Neural progenitor cell (in vitro differentiated cells): ENCODE results near the gene RAB39A.

Source experiments
- EZH2 ChIP-seq: fragments of 200-600 bp; sonication (generic); IDR thresholded peaks from 2 replicates; pipeline ENCODE4 v1.6.1; 2017; ENCODE audit warnings: antibody characterized with exemption, mild to moderate bottlenecking, moderate library complexity
- EZH2phosphoT487 ChIP-seq: fragments of 200-600 bp; sonication (generic); IDR thresholded peaks from 2 replicates; pipeline ENCODE4 v1.6.1; 2017; ENCODE audit warnings: antibody characterized with exemption
- TF ChIP-seq, protein P1 (sequence below): fragments of 200-600 bp; sonication (generic); IDR thresholded peaks from 2 replicates; pipeline ENCODE4 v1.5.1; 2017; ENCODE audit warnings: antibody characterized with exemption, mild to moderate bottlenecking

DNA sequence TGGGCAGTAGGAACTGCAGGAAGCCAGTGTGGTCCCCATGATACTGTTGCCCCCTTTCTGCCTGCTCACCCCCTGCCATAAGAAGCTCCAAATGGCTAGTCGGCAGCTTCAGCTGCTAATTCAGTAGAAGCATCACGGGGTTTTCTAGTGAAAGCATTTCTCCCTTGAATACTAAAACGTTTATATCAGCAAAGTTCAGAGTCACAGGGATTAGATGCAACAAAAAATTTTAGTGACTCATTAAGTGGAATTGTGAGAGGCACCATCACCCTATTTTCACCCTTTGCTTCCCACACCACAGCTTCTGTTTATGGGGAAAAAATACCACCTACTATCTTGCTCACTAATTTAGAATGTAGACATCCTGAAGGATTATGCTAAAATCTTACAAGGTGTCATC, 25.2 kb downstream of the RAB39A start:
- TF ChIP-seq, protein P1, sequence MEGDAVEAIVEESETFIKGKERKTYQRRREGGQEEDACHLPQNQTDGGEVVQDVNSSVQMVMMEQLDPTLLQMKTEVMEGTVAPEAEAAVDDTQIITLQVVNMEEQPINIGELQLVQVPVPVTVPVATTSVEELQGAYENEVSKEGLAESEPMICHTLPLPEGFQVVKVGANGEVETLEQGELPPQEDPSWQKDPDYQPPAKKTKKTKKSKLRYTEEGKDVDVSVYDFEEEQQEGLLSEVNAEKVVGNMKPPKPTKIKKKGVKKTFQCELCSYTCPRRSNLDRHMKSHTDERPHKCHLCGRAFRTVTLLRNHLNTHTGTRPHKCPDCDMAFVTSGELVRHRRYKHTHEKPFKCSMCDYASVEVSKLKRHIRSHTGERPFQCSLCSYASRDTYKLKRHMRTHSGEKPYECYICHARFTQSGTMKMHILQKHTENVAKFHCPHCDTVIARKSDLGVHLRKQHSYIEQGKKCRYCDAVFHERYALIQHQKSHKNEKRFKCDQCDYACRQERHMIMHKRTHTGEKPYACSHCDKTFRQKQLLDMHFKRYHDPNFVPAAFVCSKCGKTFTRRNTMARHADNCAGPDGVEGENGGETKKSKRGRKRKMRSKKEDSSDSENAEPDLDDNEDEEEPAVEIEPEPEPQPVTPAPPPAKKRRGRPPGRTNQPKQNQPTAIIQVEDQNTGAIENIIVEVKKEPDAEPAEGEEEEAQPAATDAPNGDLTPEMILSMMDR, result no peak
- TF ChIP-seq EZH2, result no peak
- TF ChIP-seq EZH2phosphoT487, result no peak
